BE2C (cell line): Measurements from ENCODE around the gene DPT.

Source experiments
- DNase-seq: peaks from one replicate; pipeline ENCODE4 v3.0.0-alpha.2; 2020
- H3K27me3 ChIP-seq: fragments of 250-450 bp; sonication (Bioruptor Pico); 2 replicates; pipeline ENCODE4 v1.5.1; 2020; ENCODE audit warnings: mild to moderate bottlenecking
- H3K36me3 ChIP-seq: fragments of 250-450 bp; sonication (Bioruptor Pico); 2 replicates; pipeline ENCODE4 v1.5.1; 2020; ENCODE audit warnings: mild to moderate bottlenecking
- H3K4me1 ChIP-seq: fragments of 250-450 bp; sonication (Bioruptor Pico); 2 replicates; pipeline ENCODE4 v1.5.1; 2020
- H3K4me3 ChIP-seq: 2 replicates; pipeline ENCODE4 v1.5.1; 2011; ENCODE audit warnings: low read depth, low read length
- H3K9me3 ChIP-seq: fragments of 250-450 bp; sonication (Bioruptor Pico); 2 replicates; pipeline ENCODE4 v1.5.1; 2020
- CTCF ChIP-seq: IDR thresholded peaks from 2 replicates; pipeline ENCODE4 v1.5.1; 2012; ENCODE audit warnings: mild to moderate bottlenecking, low read depth, low read length

The DPT gene

GRCh38 chr1:168767894-168768584, 39.0 kb upstream of the DPT start:
- H3K4me3 ChIP-seq, result no peak overlapping the region
- TF ChIP-seq CTCF, result no peak
- DNase-seq, result no peak
- H3K36me3 ChIP-seq, result no peaks in the 10 kb centered on the region
- H3K27me3 ChIP-seq, result no peaks in the 10 kb centered on the region
- peaks cover 26% of the 10 kb centered on the region for H3K4me1 ChIP-seq
- H3K9me3 ChIP-seq, result no peaks in the 10 kb centered on the region

- Histone ChIP-seq H3K9me3 (no peaks in the 10 kb centered on the region), H3K27me3 (no peaks in the 10 kb centered on the region), H3K4me1 (peaks cover 32% of the 10 kb centered on the region), H3K36me3 (no peaks in the 10 kb centered on the region), H3K4me3 (no peak overlapping the region; the same call in 1 of the 2 replicates)
- no peak for TF ChIP-seq CTCF
- DNase-seq, result no peak
Observed at GRCh38 chr1:168766568-168766967, 37.6 kb upstream of the DPT start.

- Histone ChIP-seq H3K36me3 (no peaks in the 10 kb centered on the region), H3K4me3 (no peak overlapping the region), H3K27me3 (no peaks in the 10 kb centered on the region), H3K9me3 (no peaks in the 10 kb centered on the region), H3K4me1 (peaks cover 39% of the 10 kb centered on the region)
- DNase-seq, result no peak
- no peak for TF ChIP-seq CTCF
Observed at GRCh38 chr1:168763031-168763430, 34.0 kb upstream of the DPT start.

- Histone ChIP-seq H3K4me1 (peaks cover 38% of the 10 kb centered on the region), H3K4me3 (no peak overlapping the region), H3K36me3 (no peaks in the 10 kb centered on the region), H3K27me3 (no peaks in the 10 kb centered on the region), H3K9me3 (no peaks in the 10 kb centered on the region)
- no peak for DNase-seq
- TF ChIP-seq CTCF, result no peak
Observed at GRCh38 chr1:168762473-168762872, 33.5 kb upstream of the DPT start.

- Histone ChIP-seq H3K9me3 (no peaks in the 10 kb centered on the region), H3K36me3 (no peaks in the 10 kb centered on the region), H3K27me3 (no peaks in the 10 kb centered on the region), H3K4me1 (peaks cover 36% of the 10 kb centered on the region), H3K4me3 (no peak overlapping the region)
- no peak for DNase-seq
- no peak for TF ChIP-seq CTCF
Observed at GRCh38 chr1:168760781-168761180, 31.8 kb upstream of the DPT start.

- H3K27me3 ChIP-seq, result no peaks in the 10 kb centered on the region
- TF ChIP-seq CTCF, result no peak
- peaks cover 40% of the 10 kb centered on the region for H3K4me1 ChIP-seq
- H3K4me3 ChIP-seq, result no peak overlapping the region
- no peaks in the 10 kb centered on the region for H3K9me3 ChIP-seq
- no peak for DNase-seq
- no peaks in the 10 kb centered on the region for H3K36me3 ChIP-seq
Observed at GRCh38 chr1:168760241-168760640, 31.2 kb upstream of the DPT start.
